Measurements from ENCODE around the gene INKA1. TPM values are rescaled to one million over a fixed set of nuclear protein-coding genes. Genes with fewer than 3 reads are reported as not detected.

The INKA1 gene
- total RNA-seq = 1 to 10 TPM in 1 of 6 donors, under 1 TPM in 5; 0.55 to 1.4 (median 0.62) TPM
- polyA plus RNA-seq = 1 to 10 TPM; 1.6 to 2.0 TPM

DNA sequence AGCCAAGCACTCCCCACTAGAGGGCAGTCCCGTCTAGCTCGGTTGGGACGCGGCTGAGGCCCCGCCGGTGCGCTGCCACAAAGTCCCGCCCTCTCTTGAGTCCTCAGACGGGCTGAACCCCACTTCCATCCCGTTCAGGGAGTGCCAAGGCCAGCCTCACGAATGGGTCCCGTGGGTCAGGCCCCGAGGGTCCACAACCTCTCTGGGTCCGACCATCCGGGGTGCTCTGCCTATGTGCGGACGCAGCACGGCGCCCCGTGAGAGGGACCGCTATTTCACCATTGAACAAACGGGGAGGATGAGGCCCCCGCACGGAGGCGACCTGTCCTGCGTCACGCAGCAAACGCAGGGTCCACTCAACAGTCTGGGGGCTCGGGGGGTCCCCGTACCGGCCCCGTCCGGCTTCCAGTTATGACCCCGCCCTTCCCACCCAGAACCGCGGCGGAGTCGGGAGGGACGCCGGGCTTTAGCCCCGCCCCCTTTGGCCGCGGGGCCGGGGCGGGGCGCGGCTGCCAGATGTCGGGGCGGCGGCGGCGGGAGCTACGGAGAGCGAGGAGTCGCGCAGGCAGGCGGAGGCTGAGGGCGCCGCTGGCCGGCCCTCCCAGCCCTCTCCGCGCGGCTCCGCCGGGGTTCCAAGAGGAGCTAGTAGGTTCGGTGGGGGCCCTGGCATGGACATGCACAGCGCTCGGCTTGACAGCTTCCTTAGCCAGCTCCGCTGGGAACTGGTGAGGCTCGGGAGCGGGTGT lies at the start of gene INKA1:
Gene INKA1 (plus strand): TSS at position 543 of the 746 bp plus-strand sequence. CDS start 132 bp downstream, at position 675.
- TF ChIP-seq, protein P1, sequence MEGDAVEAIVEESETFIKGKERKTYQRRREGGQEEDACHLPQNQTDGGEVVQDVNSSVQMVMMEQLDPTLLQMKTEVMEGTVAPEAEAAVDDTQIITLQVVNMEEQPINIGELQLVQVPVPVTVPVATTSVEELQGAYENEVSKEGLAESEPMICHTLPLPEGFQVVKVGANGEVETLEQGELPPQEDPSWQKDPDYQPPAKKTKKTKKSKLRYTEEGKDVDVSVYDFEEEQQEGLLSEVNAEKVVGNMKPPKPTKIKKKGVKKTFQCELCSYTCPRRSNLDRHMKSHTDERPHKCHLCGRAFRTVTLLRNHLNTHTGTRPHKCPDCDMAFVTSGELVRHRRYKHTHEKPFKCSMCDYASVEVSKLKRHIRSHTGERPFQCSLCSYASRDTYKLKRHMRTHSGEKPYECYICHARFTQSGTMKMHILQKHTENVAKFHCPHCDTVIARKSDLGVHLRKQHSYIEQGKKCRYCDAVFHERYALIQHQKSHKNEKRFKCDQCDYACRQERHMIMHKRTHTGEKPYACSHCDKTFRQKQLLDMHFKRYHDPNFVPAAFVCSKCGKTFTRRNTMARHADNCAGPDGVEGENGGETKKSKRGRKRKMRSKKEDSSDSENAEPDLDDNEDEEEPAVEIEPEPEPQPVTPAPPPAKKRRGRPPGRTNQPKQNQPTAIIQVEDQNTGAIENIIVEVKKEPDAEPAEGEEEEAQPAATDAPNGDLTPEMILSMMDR (IDR thresholded peaks at IDR 0.05) = peak in 3 of 4 donors; percentile 16 to 85 (median 82)
- ATAC-seq (peak; percentile 85 to 94 (median 92)), FAIRE-seq (no peak), DNase-seq (peak; percentile 82 to 96 (median 90))
- H3K36me3 ChIP-seq = no peaks in the 10 kb centered on the region
- no peaks in the 10 kb centered on the region for H3K9me3 ChIP-seq
- H3K4me1 ChIP-seq = peaks cover 0 to 21% (median 20%) of the 10 kb centered on the region in 3 donors
- intact Hi-C loops (cut with DNase I) = loop anchor here in 2 of 3 donors (5.0 kb wide), 2 partner anchors 34 to 104 kb away; no protein-coding TSS in a partner anchor
- no peaks in the 10 kb centered on the region for H3K27me3 ChIP-seq
- 0% methylated on average over 70 to 71 of the region's 71 CpGs for WGBS, 2 donors
- H3K27ac ChIP-seq = peak within 1 kb of the TSS; percentile 39 to 57 (median 41)
- H3K4me3 ChIP-seq = peak within 1 kb of the TSS; percentile 55 to 97 (median 75)

DNA sequence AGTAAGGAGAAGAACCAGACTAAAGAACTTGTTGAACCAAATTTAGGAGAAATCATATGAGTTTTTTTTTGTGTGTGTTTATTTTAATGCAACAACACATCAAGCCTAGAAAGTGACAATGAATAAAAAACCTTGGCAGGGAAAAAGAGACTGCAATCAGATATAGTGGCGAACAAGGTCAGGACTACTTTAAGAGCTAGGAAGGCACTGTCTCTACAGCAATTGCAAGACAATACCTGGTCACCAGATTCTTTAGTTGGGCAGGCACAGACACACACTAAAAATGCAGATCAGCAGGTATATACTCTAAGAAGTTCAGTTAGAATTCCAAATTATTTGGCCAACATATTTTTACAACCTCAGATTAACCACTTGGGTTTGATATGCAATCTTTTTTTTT lies 48.5 kb upstream of the INKA1 start:
- FAIRE-seq = no peak
- DNase-seq = no peak
- WGBS, 2 donors = 41 to 58% methylated on average over 1 of the region's 1 CpG
- Histone ChIP-seq H3K27me3 (no peaks in the 10 kb centered on the region), H3K4me3 (no peak overlapping the region), H3K4me1 (peaks cover 4 to 14% (median 9%) of the 10 kb centered on the region in 3 donors), H3K36me3 (no peaks in the 10 kb centered on the region), H3K9me3 (no peaks in the 10 kb centered on the region), H3K27ac (no peak overlapping the region)
- TF ChIP-seq, protein P1 (IDR thresholded peaks at IDR 0.05) = no peak
- intact Hi-C loops (cut with DNase I) = no loop called here
- no peak for ATAC-seq

DNA sequence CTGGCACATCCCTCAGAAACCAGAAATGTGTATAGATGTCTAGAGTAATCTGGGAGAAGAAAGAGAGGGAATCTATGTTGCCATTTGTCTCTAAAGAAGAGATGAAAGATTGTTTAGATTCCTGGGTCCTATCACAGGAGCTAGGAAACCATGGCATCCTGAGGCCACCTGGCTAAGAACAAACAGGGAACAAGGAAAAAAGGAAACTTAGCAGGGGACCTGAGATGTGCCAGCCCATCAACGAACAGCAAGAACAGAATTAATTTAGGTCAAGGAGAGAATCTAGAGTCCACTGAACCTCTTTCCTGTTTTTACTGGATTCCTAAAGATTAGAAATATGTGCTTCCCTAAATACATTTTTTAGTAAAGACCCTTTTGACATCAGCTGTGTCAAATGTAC lies 47.0 kb upstream of the INKA1 start:
- TF ChIP-seq, protein P1 (IDR thresholded peaks at IDR 0.05) = no peak
- no peaks in the 10 kb centered on the region for H3K27me3 ChIP-seq
- H3K4me3 ChIP-seq = no peak overlapping the region
- no peak for DNase-seq
- no peaks in the 10 kb centered on the region for H3K36me3 ChIP-seq
- WGBS, 2 donors = 50 to 53% methylated on average over 1 of the region's 1 CpG
- H3K4me1 ChIP-seq = peaks cover 4 to 10% (median 9%) of the 10 kb centered on the region in 3 donors
- no peak for FAIRE-seq
- intact Hi-C loops (cut with DNase I) = no loop called here
- ATAC-seq = no peak
- H3K9me3 ChIP-seq = no peaks in the 10 kb centered on the region
- no peak overlapping the region for H3K27ac ChIP-seq

DNA sequence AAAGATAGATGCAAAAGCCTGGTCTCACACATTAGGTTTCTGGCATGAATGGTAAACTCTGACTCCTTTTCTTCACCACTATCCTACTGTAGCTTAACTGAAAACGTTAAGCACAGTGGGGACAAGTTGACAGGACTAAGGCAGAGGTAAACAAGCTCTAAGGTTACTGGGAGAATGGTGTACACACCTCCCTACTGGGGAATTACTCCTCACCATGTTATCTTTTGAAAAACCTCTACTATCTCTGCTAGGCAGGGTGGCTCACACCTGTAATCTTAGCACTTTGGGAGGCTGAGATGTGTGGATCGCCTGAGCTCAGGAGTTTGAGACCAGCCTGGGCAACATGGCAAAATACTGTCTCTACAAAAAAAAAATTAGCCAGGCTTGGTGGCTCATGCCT lies 45.9 kb upstream of the INKA1 start:
- FAIRE-seq (no peak), ATAC-seq (no peak), DNase-seq (no peak)
- no peak overlapping the region for H3K4me3 ChIP-seq
- 55 to 65% methylated on average over 2 of the region's 2 CpGs for WGBS, 2 donors
- TF ChIP-seq, protein P1 (IDR thresholded peaks at IDR 0.05) = no peak
- H3K4me1 ChIP-seq = peaks cover 4 to 10% (median 5%) of the 10 kb centered on the region in 3 donors
- H3K36me3 ChIP-seq = no peaks in the 10 kb centered on the region
- H3K27me3 ChIP-seq = no peaks in the 10 kb centered on the region
- intact Hi-C loops (cut with DNase I) = no loop called here
- no peak overlapping the region for H3K27ac ChIP-seq
- no peaks in the 10 kb centered on the region for H3K9me3 ChIP-seq

DNA sequence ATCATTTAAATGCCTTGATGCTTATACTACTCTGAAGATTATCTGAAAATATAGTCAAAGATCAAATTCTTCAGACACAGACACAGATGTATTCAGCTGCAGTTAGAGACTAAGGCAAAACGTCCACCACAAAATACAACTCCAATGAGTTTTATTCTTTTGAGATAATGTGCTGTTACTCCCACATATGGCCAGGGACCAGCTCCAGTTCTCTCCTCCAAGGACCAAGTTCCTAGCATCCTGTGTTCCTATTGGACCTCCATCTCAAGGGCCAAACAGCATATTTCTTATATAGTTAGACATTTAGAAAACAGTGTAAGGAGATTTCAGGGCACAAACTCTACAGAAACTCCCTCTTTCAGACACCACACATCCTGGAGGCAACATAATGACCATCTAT lies 43.8 kb upstream of the INKA1 start:
- H3K4me1 ChIP-seq = peaks cover 4 to 5% (median 4%) of the 10 kb centered on the region in 3 donors
- TF ChIP-seq, protein P1 (IDR thresholded peaks at IDR 0.05) = no peak
- no peaks in the 10 kb centered on the region for H3K27me3 ChIP-seq
- H3K4me3 ChIP-seq = no peak overlapping the region
- 29 to 66% methylated on average over 1 of the region's 1 CpG for WGBS, 2 donors
- H3K36me3 ChIP-seq = no peaks in the 10 kb centered on the region
- intact Hi-C loops (cut with DNase I) = no loop called here
- H3K9me3 ChIP-seq = no peaks in the 10 kb centered on the region
- DNase-seq (no peak), FAIRE-seq (no peak), ATAC-seq (no peak)
- no peak overlapping the region for H3K27ac ChIP-seq
